Pulmonary artery endothelial cell (primary cell): ENCODE data around the gene RPS27L. TPM values are rescaled to one million over a fixed set of nuclear protein-coding genes. Genes with fewer than 3 reads are reported as not detected.

Source experiments
- DNase-seq: peaks from one replicate; pipeline ENCODE4 v3.0.0-alpha.2; 2011; ENCODE audit warnings: low read depth, low spot score
- total RNA-seq: library from RNA; depleted of rRNA; stranded (reverse); fragments of >200 nt; gene quantifications from 2 replicates; pipeline ENCODE4 v1.2.3, GENCODE V29; 2014

RPS27L gene
- total RNA-seq, result 439 and 505 TPM in 2 replicates

DNA sequence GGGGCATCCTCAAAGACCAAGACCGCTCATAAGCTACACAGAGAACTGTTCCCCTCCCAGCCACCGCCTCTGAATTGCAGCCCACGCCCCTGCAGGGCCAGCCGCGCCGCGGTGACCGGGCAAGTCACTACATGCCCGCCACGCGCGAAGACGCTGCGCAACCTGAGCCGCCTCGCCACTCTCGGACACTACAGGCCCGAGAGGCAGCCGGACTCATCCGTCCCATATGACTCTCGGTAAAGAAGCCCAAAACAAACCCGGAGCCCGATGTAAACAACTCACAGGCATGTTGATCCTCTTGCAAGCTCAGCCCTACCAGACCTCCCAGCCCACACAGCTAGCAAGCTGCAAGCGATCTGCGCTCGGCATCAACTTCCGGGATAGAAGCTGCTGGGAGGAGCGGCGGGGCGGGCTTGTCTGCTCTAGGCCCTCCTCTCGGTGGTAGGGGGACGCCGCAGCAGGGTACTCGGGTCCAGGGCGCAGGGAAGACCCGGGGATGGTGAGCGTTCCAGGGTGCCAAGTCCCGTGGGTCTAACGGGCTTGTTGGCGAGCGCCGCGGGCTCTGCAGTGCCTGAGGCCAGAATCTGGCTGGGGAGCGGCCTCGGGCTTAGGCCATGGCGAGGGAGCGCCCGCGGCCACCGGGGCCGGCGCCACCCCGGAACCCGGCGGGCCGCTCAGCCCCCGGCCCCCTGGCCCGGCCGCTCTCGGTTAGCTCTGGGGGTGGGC, at the start of gene RPS27L:
RPS27L (minus strand) TSS at position 360 of the 726 bp plus-strand sequence; CDS start at position 288, 72 bp downstream.
- DNase-seq, result peak; percentile 78

DNA sequence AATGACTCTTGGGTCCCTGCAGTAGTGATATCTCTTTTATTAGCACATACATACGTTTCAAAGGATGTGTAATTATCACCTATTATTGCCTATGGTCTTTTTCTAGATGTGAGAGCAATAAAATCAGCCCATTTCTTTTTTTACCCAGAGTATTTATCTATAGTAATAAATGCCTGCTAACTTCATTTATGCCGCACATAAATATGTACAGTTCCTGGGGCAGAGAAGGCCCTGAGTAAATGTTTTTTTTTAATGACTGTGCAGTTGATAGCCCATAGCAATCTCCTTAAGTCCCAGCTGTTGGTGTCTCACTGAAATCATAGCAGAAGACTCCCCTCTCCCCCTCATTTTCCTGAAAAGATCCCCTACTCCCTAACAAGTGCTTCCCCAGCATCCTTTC, 48.8 kb upstream of the RPS27L start:
- DNase-seq, result no peak

DNA sequence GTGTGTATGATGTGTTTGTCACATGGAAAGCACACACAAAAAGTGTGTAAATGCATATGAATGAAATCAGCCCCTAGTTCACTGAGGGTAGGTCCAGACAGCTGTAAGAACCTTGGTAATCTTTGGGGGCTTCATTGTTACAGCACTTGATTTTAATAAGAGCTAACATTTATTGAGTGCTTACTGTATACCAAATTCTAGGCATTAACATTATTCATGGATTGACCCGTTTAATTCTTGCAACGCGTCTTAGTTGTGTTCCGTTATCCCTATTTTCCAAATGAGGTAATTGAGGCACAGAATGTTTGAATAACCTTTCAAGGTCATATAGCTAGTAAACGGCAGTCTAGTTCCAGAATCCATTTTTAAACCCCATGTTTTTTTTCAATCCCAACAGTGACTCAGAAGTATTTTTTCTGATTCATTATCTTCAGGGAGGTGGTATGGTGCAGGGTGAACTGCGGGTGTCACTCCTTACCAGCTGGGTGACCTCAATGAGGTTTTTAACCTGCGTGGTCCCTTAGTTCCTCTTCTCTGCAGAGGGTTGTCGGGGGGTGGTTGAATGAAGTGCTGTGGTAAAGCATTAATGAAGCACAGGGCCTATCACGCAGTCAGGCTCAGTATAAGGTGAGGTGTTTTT, 46.3 kb upstream of the RPS27L start:
- DNase-seq, result no peak

DNA sequence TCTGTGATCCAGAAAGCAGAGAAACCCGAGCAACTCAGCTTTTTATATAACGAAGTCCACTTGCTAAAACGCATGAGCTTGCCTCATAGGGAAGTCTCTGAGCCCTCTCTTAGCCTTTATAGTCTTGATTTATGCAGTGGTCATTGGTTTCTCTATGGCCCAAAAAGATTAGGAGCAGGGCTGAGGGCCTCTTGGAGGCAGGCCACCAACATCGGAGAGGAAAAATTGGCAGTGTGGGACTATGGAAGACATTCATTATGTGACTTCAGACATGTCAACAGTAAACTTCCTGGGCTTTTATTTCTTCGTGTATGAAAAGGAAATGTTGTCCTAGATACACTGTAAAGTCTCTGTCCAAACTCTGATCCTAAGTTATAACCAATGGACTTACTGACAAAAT, 45.6 kb upstream of the RPS27L start:
- no peak for DNase-seq

DNA sequence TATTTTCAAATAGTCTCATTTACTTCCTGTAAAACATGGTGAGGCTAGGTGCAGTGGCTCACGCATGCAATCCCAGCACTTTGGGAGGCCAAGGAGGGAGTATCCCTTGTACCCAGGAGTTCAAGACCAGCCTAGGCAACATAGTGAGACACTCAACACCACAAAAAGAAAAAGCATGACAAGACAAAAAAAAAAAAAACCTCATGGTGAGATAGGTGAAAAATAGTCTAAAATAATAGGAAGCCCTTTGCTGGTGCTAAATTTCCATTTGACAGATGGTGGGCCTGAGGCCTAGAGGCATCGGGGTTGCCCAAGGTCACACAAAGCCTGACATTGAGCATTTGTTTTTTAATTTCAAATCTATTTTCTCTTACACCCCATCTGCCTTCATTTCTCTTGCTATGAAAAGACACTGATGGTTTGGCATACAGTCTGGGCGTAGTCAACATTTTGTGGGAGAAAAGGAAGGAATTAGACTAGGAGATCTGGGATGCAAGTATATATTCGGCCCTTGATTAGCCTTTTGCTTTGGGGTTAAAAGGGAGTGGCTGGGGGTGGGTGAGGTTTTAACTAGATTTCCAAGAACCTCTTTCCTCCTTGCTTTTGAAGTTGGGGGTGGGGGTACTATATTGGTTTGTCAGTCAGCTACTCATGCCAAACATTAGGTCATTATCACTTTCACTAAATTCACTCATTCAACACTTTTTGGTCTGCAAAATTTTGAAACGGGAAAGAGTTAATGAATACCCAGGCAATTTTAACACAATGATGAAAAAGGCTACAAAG, 43.4 kb upstream of the RPS27L start:
- no peak for DNase-seq

DNA sequence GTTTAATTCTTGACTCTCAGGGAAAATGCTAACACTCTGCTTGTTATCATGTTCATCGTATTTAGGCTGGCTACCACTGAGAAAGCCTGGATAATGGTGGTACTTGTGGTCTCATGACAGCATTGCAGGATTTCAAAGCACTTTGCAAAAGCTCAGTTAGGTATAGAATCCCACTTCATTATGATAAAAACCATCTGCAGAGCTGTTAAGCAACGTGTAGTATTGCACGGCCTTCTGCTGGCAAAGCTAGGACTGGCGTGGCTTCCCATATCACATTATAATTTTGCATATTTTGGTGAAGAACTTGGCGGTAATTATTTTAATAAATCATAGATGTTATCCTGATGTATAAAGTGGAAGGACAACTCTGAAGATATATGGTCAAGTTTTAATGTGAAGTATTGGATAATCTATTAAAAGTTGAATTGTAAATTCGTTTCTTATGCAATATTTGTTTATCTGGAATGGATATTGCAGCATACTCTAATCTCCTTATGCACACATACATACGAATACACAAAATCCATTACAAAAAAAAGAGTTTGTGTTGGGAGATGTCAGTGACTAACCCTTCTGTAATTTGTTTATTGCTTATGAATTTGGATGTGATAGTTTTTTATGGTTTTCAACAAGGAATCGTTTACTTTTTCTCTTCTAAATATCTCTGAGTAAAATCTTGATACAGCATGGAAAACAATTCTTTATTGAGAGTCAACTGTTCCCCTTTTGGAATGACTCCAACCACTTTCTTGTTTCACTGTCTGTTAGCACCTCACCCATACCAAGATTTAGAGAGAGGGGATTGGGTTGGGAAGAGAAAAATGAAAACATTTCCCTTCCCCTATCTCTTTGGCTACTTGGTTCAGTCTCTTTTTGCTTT, 41.3 kb upstream of the RPS27L start:
- no peak for DNase-seq

DNA sequence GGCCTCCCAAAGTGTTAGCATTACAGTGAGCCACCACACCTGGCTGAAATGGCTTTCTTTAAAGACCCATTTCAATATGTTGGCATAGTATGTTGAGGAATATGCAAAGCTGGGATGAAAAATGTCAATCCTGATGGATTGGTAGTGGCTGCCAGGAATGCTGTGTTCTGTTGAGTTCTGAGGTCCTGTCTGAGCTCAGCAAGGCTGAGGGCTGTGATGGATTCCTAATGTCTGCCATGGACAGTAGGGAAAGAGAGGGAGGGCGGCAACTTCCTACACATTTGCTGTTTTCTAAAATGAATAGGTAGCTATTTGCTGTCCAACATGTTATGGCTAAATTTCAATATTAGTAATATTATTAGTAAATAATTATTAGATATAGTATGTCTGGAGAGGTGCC, 40.3 kb upstream of the RPS27L start:
- DNase-seq, result no peak

DNA sequence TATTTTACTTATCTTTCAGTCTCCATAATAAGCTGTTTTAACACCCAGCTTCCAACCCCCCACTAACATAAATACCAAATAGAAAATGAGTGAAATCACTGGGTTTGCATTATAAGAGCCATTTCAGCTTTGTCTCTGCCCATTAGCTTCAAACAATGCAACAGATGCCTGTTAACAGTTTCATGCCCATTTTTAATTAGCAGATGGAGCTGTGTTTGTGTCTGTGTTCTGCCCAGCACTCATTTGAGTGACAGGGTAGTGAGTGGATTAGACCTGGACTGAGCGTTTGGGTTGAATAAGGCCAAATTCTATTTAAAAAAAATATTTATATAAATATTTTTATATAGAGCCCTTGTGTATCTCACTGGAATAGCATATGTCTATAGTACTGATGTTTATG, 39.6 kb upstream of the RPS27L start:
- no peak for DNase-seq

DNA sequence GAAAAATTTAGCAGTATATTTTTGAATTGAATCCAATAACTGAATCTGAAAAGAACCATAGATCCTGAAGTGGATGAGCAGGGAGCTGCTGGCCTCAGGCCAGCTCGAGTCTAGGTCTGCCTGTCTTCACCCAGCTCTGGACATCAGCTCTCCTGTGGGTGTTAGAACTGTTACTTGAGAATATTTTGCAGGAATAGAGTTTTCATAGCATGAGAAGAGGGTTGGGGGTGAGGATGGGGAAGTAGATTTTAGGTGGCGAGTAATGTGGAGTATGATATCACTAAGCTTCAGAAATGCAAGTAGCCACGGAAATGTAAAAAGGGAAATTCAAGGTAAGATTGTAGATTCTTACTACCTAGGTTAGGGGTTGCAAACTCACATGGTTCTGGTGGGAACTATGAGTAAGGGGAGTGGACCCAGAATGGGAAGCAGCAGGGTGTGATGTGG, 38.3 kb upstream of the RPS27L start:
- no peak for DNase-seq

DNA sequence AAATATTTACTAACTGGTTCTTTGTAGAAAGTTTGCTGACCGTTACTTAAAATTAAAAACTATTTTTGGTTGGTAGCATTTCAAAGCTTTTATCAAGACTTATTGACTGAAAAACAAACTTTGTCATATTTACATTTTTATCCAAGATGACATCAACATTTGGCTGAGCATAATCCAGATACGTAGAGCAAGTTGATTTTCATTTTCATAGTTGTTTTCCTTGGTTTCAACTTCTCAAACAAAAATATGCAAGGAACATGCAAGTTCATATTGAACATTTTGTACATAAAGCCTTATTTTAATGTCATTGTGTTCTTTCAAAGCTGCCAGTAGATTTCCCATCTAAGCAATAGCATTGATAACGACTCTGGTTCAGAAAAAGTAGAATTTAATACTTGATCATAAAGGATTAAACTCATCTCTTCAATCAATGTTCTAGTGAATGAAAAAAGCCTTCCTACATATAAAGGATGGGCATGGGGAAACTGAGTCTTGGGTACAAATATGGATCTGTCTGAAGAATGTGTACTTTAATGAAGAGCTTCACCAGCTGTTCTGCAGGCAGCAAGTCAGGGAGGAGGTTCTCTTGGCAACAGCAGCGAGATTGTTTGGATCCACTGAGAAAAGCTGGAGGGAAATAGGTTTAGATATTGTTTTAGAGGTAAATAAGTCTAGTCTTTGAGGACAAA, 37.7 kb upstream of the RPS27L start:
- no peak for DNase-seq

DNA sequence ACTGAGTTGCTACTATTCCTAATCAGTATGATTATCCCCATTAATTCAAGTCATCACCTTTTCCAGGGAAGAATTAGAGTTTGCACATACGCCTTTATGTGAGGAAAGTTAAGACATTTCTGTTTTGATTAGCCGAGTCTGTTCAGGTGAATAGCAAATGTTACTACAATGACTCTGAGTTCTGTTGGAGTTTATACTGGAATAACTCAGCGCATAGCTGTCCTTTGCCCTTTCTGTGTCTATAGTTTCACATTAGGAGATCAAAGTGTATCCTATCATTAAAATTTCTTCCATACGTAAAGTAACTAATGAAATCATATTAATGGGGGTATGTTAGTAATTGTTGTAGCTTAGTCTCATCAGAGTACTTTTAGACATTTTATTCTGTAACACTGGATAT, 37.0 kb upstream of the RPS27L start:
- DNase-seq, result no peak

DNA sequence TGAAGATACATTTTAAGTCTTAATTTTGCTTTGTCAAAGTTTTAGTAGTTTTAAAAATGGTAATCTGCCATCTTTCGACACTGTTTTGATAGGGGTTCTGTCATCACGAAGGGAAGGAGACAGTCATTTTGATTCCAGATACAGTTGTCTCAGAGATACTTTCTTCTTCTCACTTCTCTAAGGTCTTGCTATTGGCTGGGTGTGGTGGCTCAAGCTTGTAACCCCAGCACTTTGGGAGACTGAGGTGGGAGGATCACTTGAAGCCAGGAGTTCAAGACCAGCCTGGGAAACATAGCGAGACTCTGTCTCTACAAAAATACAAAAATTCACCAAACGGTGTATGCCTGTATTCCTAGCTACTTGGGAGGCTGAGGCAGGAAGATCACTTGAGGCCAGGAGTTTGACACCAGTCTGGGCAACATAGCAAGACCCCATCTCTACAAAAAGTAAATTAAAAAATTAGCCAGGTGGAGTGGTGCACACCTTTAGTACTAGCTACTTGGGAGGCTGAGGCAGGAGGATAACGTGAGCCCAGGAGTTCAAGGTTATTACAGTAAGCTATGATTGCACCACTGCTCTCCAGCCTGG, 35.4 kb upstream of the RPS27L start:
- no peak for DNase-seq

DNA sequence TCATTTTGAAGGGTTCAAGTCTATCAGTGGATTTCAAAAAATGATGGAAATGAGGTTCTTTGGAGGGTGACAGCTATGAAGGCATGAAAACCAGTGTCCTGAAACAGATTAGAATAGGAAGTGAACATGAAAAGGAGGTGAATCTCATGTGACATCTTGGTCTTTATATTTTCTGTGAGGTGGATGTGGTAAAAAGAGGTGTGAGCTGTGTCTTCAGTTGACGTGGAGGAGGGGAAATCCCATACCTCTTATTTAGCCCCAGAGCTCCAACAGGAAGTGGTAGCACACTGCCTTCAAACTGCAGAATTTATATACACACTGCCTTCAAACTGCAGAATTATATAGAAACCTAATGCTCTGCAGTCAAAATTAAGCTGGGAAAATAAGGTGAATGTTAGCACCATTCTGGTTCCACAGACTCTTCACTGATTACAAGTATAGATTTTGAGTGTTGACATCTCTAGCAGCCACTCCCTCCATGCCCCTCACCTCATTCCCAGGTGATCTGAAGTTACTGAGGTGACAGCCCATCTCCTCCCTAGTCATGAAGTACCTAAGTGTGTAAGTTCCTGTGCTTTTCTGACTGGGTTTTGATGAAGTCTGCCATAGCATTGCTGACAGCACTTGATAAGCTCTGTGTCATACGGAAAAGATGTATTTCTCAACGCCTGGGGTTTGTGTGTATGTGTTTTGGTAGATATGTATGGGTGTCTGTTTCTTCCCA, 34.8 kb upstream of the RPS27L start:
- DNase-seq, result no peak

DNA sequence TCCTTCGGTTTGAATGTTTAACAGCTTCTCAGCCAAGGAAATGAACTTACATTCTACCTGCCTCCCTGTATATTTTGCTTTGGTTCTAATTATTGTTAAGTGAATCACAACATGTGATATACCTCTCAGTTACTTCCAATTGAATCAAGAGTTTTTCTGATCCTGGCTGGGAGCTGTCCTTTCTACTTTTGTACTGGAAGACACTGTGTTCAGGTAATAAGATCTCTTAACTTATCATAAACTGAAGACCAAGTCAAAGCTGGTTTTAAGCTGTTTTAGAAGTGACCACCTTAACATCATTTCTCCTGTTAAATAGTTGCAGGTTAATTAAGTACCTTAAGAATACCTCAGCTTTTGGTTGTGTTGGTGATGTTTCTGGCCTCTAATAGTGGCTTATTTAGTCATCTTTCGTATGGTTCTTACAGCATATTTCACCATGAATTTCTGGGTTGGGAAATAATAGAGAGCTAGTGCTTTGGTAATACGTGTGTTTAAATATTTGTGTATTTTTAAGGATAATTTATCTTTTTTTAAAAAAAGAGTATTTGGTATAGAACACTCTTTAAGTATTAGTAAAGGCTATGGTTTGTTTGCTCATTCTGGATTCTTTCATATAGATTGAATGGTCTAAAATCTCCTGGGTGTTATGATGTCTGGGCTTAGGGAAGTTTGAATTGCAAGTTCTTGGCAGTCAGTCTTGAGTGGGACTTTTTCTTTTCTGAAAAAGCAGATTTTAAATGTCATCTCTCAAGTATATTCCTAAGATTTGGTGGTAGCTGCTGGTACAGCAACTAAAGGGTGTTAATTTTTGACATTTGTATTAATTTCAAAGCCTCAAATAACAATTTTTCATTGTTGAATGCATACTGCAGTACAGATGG, 33.7 kb upstream of the RPS27L start:
- DNase-seq, result no peak

DNA sequence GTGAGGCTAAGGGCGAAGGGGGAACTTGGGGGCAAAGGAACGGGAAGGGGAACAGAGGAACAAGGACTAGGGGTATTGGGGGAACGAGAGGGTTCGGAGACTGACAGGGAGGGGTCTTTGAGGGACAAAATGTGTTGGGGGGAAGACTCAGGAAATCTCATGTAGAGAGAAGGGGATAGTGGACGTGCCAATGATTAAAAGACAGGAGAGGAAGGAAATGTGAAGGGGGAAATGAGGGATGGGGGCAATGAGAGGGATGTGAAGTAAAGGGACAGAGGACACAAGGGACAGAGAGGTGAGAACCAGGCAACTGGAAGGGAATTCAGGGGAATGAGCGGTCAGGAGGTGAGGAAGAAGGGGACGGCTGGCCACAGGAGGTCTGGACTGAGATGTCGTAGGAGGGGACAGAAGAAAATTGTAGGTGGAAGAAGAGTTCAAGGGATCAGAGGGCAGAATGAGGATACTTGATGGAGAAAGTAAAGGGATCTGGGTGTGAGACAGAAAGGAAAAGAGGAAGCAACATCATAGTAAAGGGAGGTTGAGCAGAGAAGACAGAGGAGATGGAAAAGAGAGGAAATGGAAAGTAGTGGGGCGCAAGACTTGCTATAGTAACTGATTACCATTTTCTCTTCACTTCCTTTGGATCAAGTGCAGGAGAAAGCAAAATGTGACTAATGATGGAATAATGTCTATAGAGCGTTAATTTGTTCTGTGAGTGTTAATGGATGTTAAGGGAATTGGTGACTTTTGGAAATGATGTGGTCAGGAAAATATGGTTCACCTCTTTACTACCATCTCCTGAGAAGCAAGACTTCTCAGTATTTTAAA, 32.9 kb upstream of the RPS27L start:
- DNase-seq, result no peak

DNA sequence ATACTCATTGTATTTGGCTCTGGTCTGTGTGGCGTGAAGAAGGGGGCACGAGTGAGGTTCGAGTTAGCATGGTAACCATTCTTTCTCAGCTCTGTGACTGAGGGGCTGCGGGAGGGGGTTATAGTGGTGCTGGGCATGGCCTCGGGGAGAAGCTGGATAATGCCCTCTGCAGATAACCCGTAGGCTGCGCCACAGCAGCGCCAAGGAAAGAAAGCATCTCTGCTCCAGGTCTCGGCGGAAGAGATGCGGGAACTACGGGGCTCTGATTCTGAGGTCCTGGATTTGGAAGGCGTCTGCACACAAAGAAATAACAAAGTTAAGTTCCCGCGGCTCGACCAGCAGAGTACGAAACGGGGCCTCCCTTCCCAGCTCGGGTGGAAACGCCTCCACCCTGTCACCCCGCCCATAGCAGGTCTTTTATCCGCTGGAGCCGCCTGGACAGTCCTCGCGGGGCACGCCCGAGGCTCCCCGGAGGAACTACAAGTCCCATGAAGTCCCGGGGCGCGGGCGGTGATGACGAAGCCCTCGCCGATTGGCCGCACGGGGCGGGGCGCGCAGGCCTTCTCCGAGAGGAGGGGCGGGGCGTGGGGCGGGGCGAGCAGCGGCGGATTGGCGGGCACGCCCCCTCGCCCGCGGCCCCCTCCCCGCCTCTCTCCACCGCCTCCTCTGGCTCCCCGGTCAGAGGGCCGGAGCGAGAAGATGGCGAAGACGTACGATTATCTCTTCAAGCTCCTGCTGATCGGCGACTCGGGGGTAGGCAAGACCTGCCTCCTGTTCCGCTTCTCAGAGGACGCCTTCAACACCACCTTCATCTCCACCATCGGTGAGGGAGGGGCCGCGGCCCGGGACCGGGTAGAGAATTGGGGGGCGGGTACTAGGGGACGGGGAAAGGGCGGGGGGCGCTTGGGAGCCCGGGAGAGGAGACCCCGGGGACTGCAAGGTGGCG, 31.9 kb upstream of the RPS27L start, which contains the start of gene RAB8B:
RAB8B (plus strand) TSS at position 681 of the 946 bp plus-strand sequence; CDS start at position 700, 19 bp downstream.
- peak; percentile 69 for DNase-seq
